8988T (cell line): ENCODE data around the gene WDR1.

Source experiments
- DNase-seq: peaks from one replicate; pipeline ENCODE4 v3.0.0; 2011

WDR1 gene

GRCh38 chr4:10034612-10035104, 81.9 kb downstream of the WDR1 start:
- DNase-seq: no peak

DNA sequence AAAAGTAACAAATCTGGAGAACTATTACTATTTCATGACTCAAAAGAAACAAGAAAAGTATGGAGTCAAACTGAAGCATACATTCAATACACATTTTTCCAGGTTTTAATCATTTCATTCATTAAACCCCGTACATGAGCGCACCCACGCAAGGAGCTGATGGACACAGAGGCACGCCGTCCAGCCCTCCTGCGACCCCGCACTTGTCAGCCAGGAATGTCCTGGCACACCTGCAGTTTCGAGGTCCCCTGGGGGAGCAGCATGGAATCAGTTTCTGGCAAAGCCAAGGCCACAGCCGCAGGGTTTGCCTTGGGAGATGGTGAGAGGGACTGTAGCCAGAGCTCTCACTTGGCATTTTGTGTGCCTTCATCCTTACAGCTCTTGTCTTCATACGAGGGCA, 82.5 kb downstream of the WDR1 start:
- no peak for DNase-seq

DNA sequence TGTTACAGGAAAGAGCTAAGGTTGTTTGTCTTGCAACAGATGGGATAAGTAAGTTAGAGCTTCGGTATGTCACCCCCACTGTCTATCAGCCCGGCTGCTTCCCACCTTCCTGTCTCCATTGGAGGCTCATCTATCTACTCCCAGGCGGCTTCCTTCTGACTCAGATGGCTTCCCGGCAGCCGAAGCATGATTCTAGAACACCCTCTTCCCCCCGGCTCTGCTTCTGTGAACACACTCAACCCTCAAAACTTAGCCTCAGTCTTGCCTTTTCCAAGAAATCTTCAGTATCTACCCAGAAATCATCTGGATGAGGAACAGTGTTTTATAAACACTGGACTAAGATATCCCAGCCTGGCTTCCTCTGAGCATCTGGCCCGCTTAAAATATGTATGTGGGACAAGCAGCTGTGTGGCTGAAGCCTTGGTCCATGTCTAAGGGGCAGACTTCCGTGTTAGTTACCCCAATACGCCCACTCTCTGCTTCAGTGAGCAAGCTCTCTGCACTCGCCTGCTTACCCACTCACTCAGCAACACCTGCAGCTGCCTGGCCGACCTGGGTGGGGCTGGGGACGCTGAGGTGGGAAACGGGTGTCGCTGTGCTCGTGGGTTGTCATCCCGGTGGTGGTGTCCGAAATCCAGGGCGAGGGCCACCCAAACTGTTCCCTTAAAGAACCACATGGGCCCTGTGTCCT, 83.3 kb downstream of the WDR1 start:
- no peak for DNase-seq

- no peak for DNase-seq
These were observed 84.0 kb downstream of the WDR1 start for GRCh38 chr4:10032625-10033024.

DNA sequence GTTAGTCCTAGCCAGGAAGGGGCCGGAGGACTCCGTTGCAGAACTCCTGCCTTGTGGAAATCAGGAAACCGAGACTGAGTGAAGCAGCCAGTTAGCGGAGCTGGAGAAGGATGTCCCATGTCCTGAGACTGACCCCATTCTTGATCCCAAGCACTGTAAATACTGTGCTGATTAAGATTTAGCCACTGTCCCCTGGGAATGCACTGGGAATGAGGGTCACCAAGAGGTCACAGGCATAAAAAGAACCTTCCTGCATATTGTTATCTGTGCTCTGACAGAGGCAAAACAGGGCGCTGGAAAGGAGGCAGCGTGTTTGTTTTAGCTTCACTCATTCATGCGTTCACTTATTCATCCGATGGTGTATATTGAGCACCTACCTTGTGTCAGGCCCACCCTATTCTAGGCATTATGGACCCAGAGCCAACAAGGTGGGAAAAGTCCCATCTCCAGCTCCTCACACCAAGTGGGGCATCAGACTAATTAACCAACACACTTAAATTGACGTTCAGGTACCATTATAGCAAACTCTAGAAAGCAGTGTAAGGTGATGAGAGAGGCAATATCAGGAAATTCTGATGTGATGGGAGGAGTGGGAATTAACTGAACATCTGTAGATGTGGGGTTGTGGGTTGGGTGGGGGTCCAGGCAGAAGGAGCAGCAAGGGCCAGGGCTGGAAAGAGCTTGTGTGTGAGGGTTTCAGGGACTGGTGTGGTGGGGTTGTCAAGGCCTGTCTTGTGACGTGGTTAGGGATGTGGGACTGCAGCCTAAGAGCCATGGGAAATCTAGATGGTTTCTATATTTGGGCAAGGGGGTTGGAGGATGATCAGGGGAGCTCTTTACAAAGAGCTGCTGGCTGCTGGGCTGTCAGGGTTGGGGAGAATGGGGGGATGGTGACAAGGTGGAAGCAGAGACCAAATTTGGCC, 84.7 kb downstream of the WDR1 start:
- no peak for DNase-seq

DNA sequence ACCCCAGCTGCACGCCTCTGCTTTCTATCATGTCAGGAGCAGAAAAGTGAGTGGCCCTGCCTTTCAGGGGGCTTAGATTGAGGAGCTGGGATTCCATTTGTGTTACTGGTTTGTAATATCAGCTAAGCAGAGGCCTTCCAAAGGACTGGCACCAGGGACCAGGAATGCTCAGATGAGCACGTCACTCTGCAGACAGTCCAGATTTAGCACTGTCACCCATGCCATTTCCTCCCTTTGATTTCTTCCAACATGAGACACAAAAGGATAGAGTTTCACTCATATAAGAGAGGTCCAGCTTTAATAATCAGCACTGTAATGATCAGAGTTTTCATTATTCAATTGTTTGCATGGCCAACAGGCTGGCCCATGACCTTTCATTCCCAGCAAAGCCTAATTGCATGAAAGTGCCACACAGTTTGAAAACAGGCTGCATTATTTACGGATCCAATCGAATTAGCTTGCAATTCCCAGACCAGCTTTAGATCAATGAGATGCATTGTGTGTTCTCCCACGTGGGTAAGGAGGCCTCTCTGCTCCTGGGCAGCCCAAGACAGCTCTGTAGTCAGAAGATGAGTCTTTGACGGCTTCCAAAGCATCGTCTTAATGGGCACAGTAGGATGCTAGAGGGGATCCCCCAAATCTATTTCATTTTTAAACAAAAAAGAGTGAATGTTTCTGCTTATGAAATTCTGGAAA, 85.5 kb downstream of the WDR1 start:
- DNase-seq: no peak

GRCh38 chr4:10029403-10029802, 87.2 kb downstream of the WDR1 start:
- DNase-seq: no peak

DNA sequence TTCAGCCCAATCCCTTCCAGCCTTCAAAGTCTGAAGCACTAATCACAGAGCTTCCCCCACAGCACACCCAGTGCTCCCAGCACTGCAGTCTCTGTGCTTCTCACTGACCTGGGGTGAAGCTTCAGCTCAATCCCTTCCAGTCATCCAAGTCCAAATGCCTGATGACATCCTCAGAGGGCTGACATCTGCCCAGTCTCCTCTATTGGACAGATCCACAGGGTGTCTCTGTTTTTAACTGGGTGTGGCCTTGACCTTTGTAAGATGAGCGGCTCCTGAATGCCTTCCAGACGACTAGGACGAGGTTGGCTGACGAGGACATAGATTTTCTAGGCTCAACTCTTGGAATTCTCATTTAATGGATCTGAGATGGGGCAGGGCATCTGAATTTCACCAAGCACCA, 87.7 kb downstream of the WDR1 start:
- no peak for DNase-seq

GRCh38 chr4:10026485-10026884, 90.1 kb downstream of the WDR1 start:
- DNase-seq: no peak

GRCh38 chr4:10025230-10025806, 91.3 kb downstream of the WDR1 start:
- no peak for DNase-seq
